MG63 (cell line): ENCODE measurements around the gene TULP4. TPM values are rescaled to one million over a fixed set of nuclear protein-coding genes. Genes with fewer than 3 reads are reported as not detected.

Experiments
- DNase-seq: peaks from one replicate; pipeline ENCODE4 v3.0.0-alpha.2; 2020
- H3K27me3 ChIP-seq: fragments of 250-450 bp; sonication (Bioruptor Pico); 2 replicates; pipeline ENCODE4 v1.5.1; 2020; ENCODE audit warnings: mild to moderate bottlenecking, moderate library complexity
- H3K36me3 ChIP-seq: fragments of 250-450 bp; sonication (Bioruptor Pico); 2 replicates; pipeline ENCODE4 v1.5.1; 2020; ENCODE audit warnings: mild to moderate bottlenecking, moderate library complexity
- H3K4me3 ChIP-seq: fragments of 250-450 bp; sonication (Bioruptor Pico); 2 replicates; pipeline ENCODE4 v1.5.1; 2020; ENCODE audit warnings: mild to moderate bottlenecking, moderate library complexity
- H3K9me3 ChIP-seq: fragments of 250-450 bp; sonication (Bioruptor Pico); 2 replicates; pipeline ENCODE4 v1.5.1; 2020; ENCODE audit warnings: mild to moderate bottlenecking, moderate library complexity
- total RNA-seq: library from RNA; depleted of rRNA; stranded (reverse); fragments of >200 nt; shearing (Covaris generic); gene quantifications from 2 replicates; pipeline ENCODE4 v1.2.3, GENCODE V29; 2014; ENCODE audit warnings: low replicate concordance; rRNA removed

Gene TULP4, protein sequence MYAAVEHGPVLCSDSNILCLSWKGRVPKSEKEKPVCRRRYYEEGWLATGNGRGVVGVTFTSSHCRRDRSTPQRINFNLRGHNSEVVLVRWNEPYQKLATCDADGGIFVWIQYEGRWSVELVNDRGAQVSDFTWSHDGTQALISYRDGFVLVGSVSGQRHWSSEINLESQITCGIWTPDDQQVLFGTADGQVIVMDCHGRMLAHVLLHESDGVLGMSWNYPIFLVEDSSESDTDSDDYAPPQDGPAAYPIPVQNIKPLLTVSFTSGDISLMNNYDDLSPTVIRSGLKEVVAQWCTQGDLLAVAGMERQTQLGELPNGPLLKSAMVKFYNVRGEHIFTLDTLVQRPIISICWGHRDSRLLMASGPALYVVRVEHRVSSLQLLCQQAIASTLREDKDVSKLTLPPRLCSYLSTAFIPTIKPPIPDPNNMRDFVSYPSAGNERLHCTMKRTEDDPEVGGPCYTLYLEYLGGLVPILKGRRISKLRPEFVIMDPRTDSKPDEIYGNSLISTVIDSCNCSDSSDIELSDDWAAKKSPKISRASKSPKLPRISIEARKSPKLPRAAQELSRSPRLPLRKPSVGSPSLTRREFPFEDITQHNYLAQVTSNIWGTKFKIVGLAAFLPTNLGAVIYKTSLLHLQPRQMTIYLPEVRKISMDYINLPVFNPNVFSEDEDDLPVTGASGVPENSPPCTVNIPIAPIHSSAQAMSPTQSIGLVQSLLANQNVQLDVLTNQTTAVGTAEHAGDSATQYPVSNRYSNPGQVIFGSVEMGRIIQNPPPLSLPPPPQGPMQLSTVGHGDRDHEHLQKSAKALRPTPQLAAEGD (N-terminal part only)
- total RNA-seq, result 10.4 and 19.1 TPM in 2 replicates

DNA sequence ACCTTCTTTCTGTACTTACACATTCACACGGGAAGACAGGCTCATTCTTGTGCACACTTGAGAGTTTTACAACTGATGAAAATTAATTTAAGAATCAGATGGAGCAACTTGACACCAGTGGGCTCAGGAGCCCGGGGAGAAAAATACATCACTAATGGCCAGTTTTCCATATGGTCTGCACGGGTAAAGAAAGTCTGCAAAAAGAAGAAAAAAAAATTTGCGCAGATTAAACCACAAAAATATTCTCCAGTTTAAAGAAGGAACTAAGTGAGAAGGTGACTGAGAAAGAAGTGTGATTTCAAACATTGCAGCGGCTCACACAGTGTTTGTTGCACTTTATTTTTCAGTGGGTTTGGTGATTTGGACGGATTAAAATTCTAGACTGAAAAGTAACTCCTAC is at the start of gene TULP4:
Gene TULP4, plus strand, starts transcription at position 301 of the 400 bp plus-strand sequence. CDS start 1,552 bp downstream, outside the sequence.
- DNase-seq, result no peak
- H3K9me3 ChIP-seq, result peaks cover 4% of the 10 kb centered on the region; the same call in 1 of the 2 replicates
- H3K36me3 ChIP-seq, result peaks cover 7% of the 10 kb centered on the region
- H3K4me3 ChIP-seq, result no peak within 1 kb of the TSS
- no peaks in the 10 kb centered on the region for H3K27me3 ChIP-seq

DNA sequence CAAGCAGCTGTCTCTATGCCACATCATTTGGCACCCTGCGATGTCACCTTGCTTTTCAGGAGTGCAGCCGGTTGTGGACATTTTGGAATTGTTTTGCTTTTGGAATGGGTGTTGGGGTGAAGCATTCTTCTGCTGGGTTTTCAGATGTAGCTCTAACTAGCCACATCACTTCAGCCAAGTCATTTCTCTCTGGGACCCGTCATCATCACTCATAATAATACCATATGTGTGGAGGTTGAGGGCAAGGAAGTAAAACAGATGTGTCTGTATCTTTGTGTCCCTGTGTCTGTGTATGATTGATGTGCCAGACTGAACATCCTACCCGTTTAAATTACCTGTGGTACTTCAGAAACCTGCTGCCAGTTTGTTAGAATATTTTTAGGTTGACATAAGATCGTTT is 49.5 kb upstream of the TULP4 start:
- Histone ChIP-seq H3K4me3 (no peak overlapping the region), H3K27me3 (no peaks in the 10 kb centered on the region), H3K36me3 (peaks cover 2% of the 10 kb centered on the region; the same call in 1 of the 2 replicates), H3K9me3 (no peaks in the 10 kb centered on the region)
- no peak for DNase-seq

DNA sequence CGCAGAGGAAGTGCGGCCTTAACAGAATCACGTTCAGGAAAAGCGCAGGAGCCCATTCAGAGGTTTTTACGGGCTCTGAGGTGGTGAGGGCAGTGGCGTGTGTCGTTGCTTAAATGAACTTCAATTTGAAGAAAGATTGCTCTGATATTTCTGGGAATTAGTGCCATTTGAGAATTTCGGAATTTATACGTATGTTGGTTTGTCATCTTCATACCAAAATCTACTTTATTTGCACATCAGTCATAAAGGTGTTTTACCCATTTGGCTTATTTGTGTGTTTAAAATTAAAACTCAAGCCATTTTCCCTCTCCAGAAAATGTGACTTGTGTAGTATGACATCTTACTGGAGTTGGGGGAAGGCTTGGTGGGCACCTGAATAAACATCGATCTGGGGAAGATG is 48.1 kb upstream of the TULP4 start:
- Histone ChIP-seq H3K4me3 (no peak overlapping the region), H3K36me3 (peaks cover 2% of the 10 kb centered on the region; the same call in 1 of the 2 replicates), H3K27me3 (no peaks in the 10 kb centered on the region), H3K9me3 (0 out of 2 replicates have a peak, but pooled peaks cover 2% of the 10 kb centered on the region)
- no peak for DNase-seq

DNA sequence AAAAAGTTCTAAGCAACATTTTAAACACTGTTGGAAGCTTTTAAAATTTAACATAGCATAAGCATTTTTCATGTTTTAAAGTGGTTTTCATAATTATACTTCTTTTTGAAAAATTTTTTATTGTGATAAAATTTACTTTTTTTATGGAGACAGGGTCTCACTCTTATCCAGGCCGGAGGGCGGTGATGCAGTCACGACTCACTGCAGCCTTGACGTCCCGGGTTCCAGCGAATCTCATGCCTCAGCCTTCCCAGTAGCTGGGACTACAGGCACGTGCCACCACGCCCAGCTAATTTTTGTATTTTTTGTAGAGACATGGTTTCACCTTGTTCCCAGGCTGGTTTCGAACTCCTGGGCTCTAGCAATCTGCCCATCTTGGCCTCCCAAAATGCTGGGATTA is 46.1 kb upstream of the TULP4 start:
- 0 out of 2 replicates have a peak, but pooled peaks cover 2% of the 10 kb centered on the region for H3K9me3 ChIP-seq
- H3K27me3 ChIP-seq, result no peaks in the 10 kb centered on the region
- peaks cover 2% of the 10 kb centered on the region; the same call in 1 of the 2 replicates for H3K36me3 ChIP-seq
- H3K4me3 ChIP-seq, result no peak overlapping the region
- DNase-seq, result no peak

DNA sequence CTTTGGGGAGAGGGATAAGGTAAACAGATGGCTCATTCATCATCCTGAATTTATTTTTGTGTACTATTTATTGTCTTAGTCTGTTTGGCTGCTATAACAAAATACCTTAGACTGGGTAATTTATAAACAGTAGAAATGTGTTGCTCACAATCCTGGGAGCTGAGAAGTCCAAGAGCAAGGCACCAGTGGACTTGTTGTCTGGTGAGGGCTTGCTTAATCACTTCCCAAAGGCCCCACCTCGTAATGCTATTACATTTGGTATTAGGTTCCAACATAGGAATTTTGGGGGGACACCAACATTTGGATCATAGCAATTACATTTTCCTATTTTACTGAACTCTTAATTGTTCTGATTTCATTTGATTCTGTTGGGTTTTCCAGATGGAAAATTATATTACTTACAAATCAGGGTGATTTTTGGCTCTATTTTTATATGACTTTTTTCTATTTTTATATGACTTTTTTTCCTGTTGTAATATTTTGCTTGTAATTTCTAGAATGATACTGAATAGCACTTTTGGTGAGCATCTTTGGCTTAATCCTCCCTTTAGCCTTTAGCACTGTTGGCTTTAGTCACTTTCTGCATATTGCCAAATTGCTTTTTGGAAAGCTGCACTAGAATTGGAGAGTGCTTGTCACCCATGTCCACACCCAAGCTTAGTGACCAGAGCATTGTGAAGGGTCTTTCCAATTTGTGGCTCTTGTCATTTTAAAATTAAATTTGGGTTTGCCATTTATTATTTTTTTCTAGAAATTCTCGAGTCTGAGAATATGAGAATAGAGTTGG is 43.7 kb upstream of the TULP4 start:
- H3K27me3 ChIP-seq, result no peaks in the 10 kb centered on the region
- peaks cover 2% of the 10 kb centered on the region; the same call in 1 of the 2 replicates for H3K36me3 ChIP-seq
- 0 out of 2 replicates have a peak, but pooled peaks cover 2% of the 10 kb centered on the region for H3K9me3 ChIP-seq
- H3K4me3 ChIP-seq, result no peak overlapping the region
- DNase-seq, result no peak

DNA sequence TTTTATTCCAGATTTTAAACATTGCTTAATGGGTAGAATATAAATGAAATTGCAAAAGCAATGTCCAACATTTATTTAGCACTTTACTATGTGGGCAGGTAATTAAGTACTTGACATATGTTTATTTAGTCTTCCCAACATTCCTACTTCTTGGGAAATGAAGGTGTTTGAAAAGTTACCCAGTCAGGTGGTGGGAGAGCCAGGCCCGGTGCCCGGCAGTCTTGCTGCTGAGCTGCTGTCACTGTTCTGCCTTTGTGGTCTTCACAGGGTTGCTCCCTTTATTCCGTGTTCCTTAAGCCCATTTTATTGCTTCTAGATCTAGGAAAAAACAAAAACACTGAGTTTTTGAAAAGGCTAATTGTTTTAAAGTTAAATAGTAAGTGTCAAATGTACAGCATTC is 42.6 kb upstream of the TULP4 start:
- H3K27me3 ChIP-seq, result no peaks in the 10 kb centered on the region

DNA sequence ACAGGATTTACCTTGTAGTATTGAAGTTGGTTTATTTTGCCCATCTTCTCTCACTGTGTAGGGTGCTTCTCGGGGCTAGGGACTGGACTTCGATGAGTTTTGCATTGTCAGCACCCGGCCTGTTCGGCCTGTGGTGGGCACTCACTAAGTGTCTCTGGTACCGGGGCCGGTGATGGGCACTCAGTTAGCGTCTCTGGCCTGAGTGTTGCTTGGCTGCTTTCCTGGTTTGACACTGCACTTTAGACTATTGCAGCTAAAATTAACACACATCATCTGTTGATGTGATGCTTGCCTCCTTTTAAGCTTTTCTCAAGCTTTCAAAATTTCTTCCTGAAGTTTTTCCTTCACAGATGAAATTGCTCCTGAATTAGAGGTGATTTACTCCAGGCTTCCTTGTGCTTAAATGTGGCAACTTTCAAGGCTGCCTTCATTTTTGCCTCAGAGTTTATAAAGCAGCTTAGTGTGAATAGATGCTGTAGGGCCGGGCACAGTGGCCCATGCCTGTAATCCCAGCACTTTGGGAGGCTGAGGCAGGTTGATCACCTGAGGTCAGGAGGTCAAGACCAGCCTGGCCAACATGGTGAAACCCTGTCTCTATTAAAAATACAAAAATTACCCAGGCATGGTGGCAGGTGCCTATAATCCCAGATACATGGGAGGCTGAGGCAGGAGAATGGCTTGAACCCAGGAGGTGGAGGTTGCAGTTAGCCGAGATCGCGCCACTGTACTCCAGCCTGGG is 41.7 kb upstream of the TULP4 start:
- 0 out of 2 replicates have a peak, but pooled peaks cover 2% of the 10 kb centered on the region for H3K9me3 ChIP-seq
- peaks cover 2% of the 10 kb centered on the region; the same call in 1 of the 2 replicates for H3K36me3 ChIP-seq
- DNase-seq, result no peak
- no peak overlapping the region for H3K4me3 ChIP-seq
- no peaks in the 10 kb centered on the region for H3K27me3 ChIP-seq

More for the DNA sequence above, 42.6 kb upstream of the TULP4 start:
- Histone ChIP-seq H3K36me3 (peaks cover 2% of the 10 kb centered on the region; the same call in 1 of the 2 replicates), H3K4me3 (no peak overlapping the region), H3K9me3 (0 out of 2 replicates have a peak, but pooled peaks cover 2% of the 10 kb centered on the region)
- DNase-seq, result no peak

DNA sequence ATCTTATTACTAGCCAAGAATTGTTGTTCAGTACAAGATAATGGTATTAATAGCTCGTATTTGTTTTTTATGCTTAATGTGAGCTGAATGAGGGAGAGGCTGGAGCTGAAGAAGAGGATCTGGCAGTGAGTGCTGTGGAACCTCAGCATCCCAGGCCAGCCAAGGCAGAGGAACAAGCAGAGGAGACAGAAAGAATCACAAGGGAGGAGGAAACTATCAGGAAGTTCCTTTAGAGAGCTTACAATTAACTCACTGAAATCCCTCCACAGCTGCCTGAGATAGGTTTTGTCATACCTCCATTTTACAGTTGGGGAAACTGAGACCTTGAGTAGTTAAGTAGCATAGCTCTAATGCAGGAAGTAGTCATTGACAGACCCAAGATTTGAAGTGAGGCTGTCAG is 39.9 kb upstream of the TULP4 start:
- no peak for DNase-seq
- no peaks in the 10 kb centered on the region for H3K27me3 ChIP-seq
- H3K9me3 ChIP-seq, result 0 out of 2 replicates have a peak, but pooled peaks cover 2% of the 10 kb centered on the region
- H3K36me3 ChIP-seq, result no peaks in the 10 kb centered on the region
- no peak overlapping the region for H3K4me3 ChIP-seq

DNA sequence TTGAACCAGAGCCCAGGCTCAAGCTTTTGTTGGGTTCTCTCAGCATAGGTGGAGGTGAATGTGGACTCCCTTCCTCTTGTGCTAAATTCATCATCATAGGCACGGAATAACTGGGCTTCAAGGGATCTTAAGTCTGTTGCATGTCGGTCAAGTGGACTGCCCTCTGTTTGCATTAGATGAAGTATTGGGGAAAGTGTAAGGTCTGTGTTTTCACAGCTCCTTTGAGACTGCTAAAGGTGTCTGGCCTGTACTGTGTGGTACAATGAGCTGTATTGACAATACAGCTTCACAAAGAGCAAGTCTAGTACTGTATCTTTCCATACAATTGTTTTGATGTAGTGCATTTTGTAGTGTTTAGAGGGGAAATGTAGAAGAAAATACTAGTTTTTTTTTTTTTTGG is 34.3 kb upstream of the TULP4 start:
- no peaks in the 10 kb centered on the region for H3K36me3 ChIP-seq
- H3K27me3 ChIP-seq, result no peaks in the 10 kb centered on the region
- DNase-seq, result no peak

DNA sequence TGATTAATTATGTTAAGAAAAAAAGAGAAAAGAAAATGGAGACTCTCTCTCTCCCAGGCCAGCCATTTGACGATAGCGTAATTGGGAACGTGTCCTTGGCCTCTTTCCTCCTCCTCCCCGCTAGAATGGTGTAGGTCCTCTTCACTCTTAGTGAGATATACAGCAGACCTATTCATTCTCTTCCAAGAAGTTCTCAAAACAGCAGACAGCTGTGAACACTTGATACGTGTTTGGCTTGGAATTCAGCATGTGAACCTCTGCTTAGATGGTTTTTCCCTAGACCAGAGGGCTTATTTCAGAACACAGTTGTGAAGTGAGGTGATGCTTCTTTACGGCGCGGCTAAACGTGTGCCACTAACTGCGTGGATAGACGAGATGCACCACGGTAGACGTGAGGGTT is 32.6 kb upstream of the TULP4 start:
- Histone ChIP-seq H3K9me3 (no peaks in the 10 kb centered on the region), H3K36me3 (no peaks in the 10 kb centered on the region), H3K27me3 (no peaks in the 10 kb centered on the region), H3K4me3 (no peak overlapping the region)
- DNase-seq, result no peak

More for the DNA sequence above, 34.3 kb upstream of the TULP4 start:
- H3K9me3 ChIP-seq, result no peaks in the 10 kb centered on the region
- H3K4me3 ChIP-seq, result no peak overlapping the region

DNA sequence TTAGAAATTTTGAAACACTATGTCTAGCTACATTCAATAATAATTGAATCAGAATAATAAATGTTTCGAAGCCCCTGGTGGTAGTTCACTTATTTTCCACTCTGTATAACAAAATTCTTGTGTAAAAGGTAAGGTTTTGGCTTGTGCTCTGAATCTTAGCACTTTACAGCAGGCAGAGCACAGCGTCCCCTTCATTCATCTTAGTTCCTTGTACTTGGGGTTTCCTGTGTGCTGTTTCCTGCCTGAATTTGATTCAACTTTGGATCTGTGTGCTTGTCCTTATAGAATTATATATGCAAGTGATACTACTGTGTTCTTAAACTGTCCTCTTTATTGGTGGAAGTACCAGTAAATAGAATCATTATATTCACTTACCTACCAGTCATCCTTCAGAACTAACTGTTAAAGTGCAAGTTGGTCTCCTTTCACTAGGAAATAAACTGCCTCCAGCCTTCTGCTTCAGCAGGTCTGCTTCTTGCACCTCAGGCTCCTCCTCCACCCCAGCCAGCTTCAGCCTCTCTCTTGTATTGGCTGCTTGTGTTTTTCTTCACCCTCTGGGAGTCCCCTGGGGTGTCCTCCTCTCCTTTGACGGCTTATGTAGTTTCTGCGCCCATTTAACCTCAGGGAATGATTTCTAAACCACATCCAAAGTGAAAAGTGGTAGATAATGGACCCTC is 28.8 kb upstream of the TULP4 start:
- no peaks in the 10 kb centered on the region for H3K9me3 ChIP-seq
- H3K36me3 ChIP-seq, result no peaks in the 10 kb centered on the region; the same call in 1 of the 2 replicates
- DNase-seq, result peak; percentile 12
- no peaks in the 10 kb centered on the region for H3K27me3 ChIP-seq
- H3K4me3 ChIP-seq, result no peak overlapping the region

DNA sequence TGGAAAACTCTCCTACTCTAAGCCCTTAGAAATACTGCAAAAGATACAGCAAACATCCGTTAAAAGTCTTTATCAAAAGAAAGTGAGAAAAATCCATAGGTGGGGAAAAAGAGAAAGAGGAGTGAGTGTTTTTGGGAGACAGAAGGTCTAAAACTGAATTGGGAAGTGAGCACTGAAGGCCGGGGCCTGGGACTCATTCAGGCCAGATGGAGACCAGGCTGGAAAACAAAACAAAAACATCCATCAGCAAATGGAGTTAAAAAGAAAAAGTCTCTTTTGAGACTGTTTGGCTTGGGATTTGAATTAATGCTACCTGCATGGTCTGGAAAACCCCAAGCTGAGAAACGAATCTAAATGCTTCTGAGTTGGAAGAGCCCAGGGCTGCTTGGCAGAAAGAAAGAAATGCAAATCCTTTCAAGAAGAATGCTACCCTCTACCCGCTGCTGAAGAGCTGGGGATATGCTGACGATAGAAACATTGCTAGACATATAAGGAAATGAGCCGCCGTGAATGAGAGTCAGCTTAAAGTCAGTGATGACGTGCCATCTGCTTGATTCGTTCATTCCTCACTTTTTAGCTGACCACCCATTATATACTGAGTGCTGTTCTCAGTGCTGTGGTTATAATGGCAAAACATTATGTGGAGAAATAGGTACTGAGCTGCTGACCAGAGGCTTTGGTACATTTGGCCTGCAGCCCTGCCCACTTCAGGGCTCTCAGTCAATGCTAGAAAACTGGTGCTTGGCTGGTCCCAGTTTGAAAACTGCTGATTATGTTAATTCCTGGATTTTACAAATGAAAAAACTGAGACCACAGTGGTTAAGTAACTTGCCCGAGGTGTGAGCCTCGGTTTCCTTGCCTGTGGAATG is 28.0 kb upstream of the TULP4 start:
- DNase-seq, result peak; percentile 24
- Histone ChIP-seq H3K36me3 (no peaks in the 10 kb centered on the region; the same call in 1 of the 2 replicates), H3K9me3 (no peaks in the 10 kb centered on the region), H3K4me3 (no peak overlapping the region), H3K27me3 (no peaks in the 10 kb centered on the region)

DNA sequence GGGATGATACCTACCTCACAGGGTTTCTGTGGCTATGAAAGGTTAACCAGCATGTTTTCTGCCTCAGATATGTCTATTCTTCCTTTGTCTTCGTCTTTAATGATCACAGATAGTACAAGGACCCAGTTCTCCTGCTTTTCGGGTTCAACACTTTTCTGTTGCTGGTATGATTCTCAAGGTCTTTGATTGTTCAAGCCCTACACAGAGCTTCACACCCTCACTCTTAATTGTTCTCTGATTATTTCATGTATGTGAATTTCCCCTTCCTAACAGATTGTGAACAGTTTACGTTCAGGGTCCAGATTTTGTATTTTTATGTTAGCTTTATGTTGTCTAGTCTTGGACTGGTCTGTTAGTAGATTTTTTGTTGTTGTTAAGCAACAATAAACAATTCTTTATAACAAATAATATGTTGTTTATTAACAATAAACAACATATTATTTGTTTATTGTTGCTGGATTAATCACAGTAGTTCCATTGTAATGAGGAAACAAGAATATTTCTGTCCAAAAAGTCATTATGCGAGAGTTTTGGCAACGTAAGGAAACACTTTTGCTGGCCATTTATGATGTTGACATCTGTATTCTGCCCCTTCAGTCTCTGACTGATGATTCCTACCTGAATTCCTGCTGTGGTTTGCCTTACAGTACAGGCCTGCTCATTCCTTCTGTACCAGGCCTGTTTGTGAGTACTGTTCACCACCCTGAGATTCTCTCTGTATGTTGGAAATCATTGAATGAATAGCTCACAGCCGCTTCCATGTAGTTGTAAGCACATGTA is 27.2 kb upstream of the TULP4 start:
- no peaks in the 10 kb centered on the region for H3K27me3 ChIP-seq
- H3K4me3 ChIP-seq, result no peak overlapping the region
- H3K9me3 ChIP-seq, result no peaks in the 10 kb centered on the region
- no peaks in the 10 kb centered on the region; the same call in 1 of the 2 replicates for H3K36me3 ChIP-seq
- DNase-seq, result no peak

DNA sequence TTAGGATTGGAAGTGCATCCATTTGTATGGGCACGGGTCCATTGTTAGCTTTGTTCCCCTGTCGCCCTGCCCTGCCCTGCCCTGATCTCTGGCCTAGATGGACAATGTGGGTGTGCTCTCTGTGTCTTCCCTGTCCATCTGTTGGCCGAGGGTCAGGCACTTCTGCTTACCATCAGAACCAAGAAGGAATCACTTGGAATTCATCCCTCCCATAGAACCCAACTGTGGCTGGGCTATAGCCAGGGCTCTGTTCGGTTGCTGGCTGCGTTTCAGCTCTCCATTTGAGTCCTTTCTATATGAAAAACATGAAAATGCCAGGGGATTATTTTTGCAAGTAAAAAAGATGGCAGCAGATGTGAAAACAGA is 26.6 kb upstream of the TULP4 start:
- Histone ChIP-seq H3K27me3 (no peaks in the 10 kb centered on the region), H3K4me3 (no peak overlapping the region), H3K36me3 (no peaks in the 10 kb centered on the region; the same call in 1 of the 2 replicates), H3K9me3 (no peaks in the 10 kb centered on the region)
- peak; percentile 74 for DNase-seq
